Measurements from ENCODE around the gene KRT26. TPM values are rescaled to one million over a fixed set of nuclear protein-coding genes. Genes with fewer than 3 reads are reported as not detected.

Gene KRT26
- total RNA-seq, 1 donor from 2014 or later, result not detected

GRCh38 chr17:40734018-40734417 lies 38.0 kb downstream of the KRT26 start:
- DNase-seq (ENCODE audit: low spot score), result no peak

- DNase-seq (ENCODE audit: low spot score), result no peak
Observed at GRCh38 chr17:40730970-40731369, 41.0 kb downstream of the KRT26 start.

- DNase-seq (ENCODE audit: low spot score), result no peak
Observed at GRCh38 chr17:40727447-40728231, 44.4 kb downstream of the KRT26 start.

GRCh38 chr17:40726919-40727318 lies 45.1 kb downstream of the KRT26 start:
- DNase-seq (ENCODE audit: low spot score), result no peak

GRCh38 chr17:40724656-40725055 lies 47.3 kb downstream of the KRT26 start:
- DNase-seq (ENCODE audit: low spot score), result no peak

GRCh38 chr17:40722241-40722640 lies 49.8 kb downstream of the KRT26 start:
- no peak for DNase-seq (ENCODE audit: low spot score)

GRCh38 chr17:40720899-40721298 lies 51.1 kb downstream of the KRT26 start:
- no peak for DNase-seq (ENCODE audit: low spot score)

- no peak for DNase-seq (ENCODE audit: low spot score)
Observed at GRCh38 chr17:40718930-40719329, 53.1 kb downstream of the KRT26 start.

GRCh38 chr17:40717776-40718175 lies 54.2 kb downstream of the KRT26 start:
- no peak for DNase-seq (ENCODE audit: low spot score)

Other genes with a start within 250 kb of the KRT26 start
- gene CCR7, start 206.7 kb downstream of the KRT26 start, total RNA-seq, result 0.39 TPM
- gene SMARCE1, start 124.4 kb downstream of the KRT26 start, total RNA-seq, result 73.5 TPM
- gene KRT222, start 107.0 kb downstream of the KRT26 start, total RNA-seq, result 0.26 TPM
- not detected for gene KRT24, start 68.4 kb downstream of the KRT26 start, total RNA-seq
- gene KRT25, start 16.9 kb downstream of the KRT26 start, total RNA-seq, result not detected
- not detected for gene KRT27, start 10.3 kb upstream of the KRT26 start, total RNA-seq
- gene KRT28, start 27.8 kb upstream of the KRT26 start, total RNA-seq, result not detected
- gene KRT10, start 50.4 kb upstream of the KRT26 start, total RNA-seq, result 38.6 TPM
- not detected for gene KRT12, start 95.0 kb upstream of the KRT26 start, total RNA-seq
- gene KRT20, start 113.0 kb upstream of the KRT26 start, total RNA-seq, result 1.2 TPM
- gene KRT23, start 165.4 kb upstream of the KRT26 start, total RNA-seq, result 0.80 TPM
- not detected for gene KRT39, start 194.7 kb upstream of the KRT26 start, total RNA-seq
- not detected for gene KRT40, start 212.1 kb upstream of the KRT26 start, total RNA-seq
- not detected for gene KRTAP3-3, start 222.0 kb upstream of the KRT26 start, total RNA-seq
- gene KRTAP3-2, start 227.7 kb upstream of the KRT26 start, total RNA-seq, result not detected
- not detected for gene KRTAP3-1, start 236.9 kb upstream of the KRT26 start, total RNA-seq

Data from mesenteric fat pad (tissue), 1 donor.